ENCODE results near the gene SRSF6.
"Not testable (repeated sequence)": the region's sequence is repeated elsewhere in the genome, so short reads cannot be mapped to it uniquely, and the experiment has no call there.

Gene SRSF6

GRCh38 chr20:43477193-43477592 is 19.5 kb downstream of the SRSF6 start:
- DNase-seq (ENCODE audit: low read depth) = no peak

GRCh38 chr20:43477619-43478018 is 19.9 kb downstream of the SRSF6 start:
- no peak for DNase-seq (ENCODE audit: low read depth)

GRCh38 chr20:43490038-43490437 is 32.3 kb downstream of the SRSF6 start:
- DNase-seq (ENCODE audit: low read depth) = no peak

GRCh38 chr20:43492101-43492500 is 34.4 kb downstream of the SRSF6 start:
- DNase-seq (ENCODE audit: low read depth) = no peak

- DNase-seq (ENCODE audit: low read depth) = no peak
These were observed 37.7 kb downstream of the SRSF6 start for GRCh38 chr20:43495388-43495787.

- DNase-seq (ENCODE audit: low read depth) = not testable (repeated sequence)
These were observed 44.3 kb downstream of the SRSF6 start for GRCh38 chr20:43502021-43502420.

- no peak for DNase-seq (ENCODE audit: low read depth)
These were observed 48.5 kb downstream of the SRSF6 start for GRCh38 chr20:43506238-43506637.

- no peak for DNase-seq (ENCODE audit: low read depth)
These were observed 49.7 kb downstream of the SRSF6 start, which contains the start of gene L3MBTL1 for GRCh38 chr20:43507150-43508080. Gene L3MBTL1, plus strand, starts transcription at chr20:43507697. Its CDS starts 5,807 bp downstream, at chr20:43513504.

- DNase-seq (ENCODE audit: low read depth) = no peak
These were observed 50.4 kb downstream of the SRSF6 start for GRCh38 chr20:43508106-43508505.

GRCh38 chr20:43508604-43509040 is 50.9 kb downstream of the SRSF6 start:
- no peak for DNase-seq (ENCODE audit: low read depth)

- no peak for DNase-seq (ENCODE audit: low read depth)
These were observed 54.2 kb downstream of the SRSF6 start for GRCh38 chr20:43511879-43512278.

GRCh38 chr20:43513372-43513930 is 55.8 kb downstream of the SRSF6 start:
- no peak for DNase-seq (ENCODE audit: low read depth)

Measured in HS-5 (cell line).